GM23338 (cell line): ENCODE measurements around the gene DNAJC11.

Source experiments
- CREB1 ChIP-seq: fragments of 250-450 bp; sonication (Bioruptor Pico); IDR thresholded peaks from 2 replicates; pipeline ENCODE4 v1.5.0; 2020; ENCODE audit warnings: low read depth, mild to moderate bottlenecking, moderate library complexity
- CTCF ChIP-seq, 2 experiments: fragments of 200-600 bp in 1 of 2; sonication (generic) in 1 of 2; conservative IDR thresholded peaks; 2 replicates each; pipeline versions ENCODE4 v1.5.1 to v1.6.1; 2016 to 2017; ENCODE audit warnings: antibody characterized with exemption in 2 of 2, low read depth in 2 of 2, mild to moderate bottlenecking in 2 of 2, moderate library complexity in 1 of 2
- ETS1 ChIP-seq: IDR thresholded peaks from 2 replicates; pipeline ENCODE4 v1.6.1; 2016; ENCODE audit warnings: antibody characterized with exemption
- EZH2 ChIP-seq: fragments of 200-600 bp; sonication (generic); IDR thresholded peaks from one replicate; pipeline ENCODE4 v1.8.0; 2017; ENCODE audit warnings: antibody characterized with exemption, mild to moderate bottlenecking, low read depth; ENCODE audit not compliant: unreplicated experiment
- EZH2phosphoT487 ChIP-seq: fragments of 200-600 bp; sonication (generic); IDR thresholded peaks from one replicate; pipeline ENCODE4 v1.8.1; 2018; ENCODE audit warnings: antibody characterized with exemption; ENCODE audit not compliant: unreplicated experiment
- JUNB ChIP-seq: IDR thresholded peaks from one replicate; pipeline ENCODE4 v1.6.1; 2016; ENCODE audit warnings: antibody characterized with exemption; ENCODE audit not compliant: unreplicated experiment
- NANOG ChIP-seq: IDR thresholded peaks from 2 replicates; pipeline ENCODE4 v1.6.1; 2016; ENCODE audit warnings: antibody characterized with exemption, borderline replicate concordance
- POLR2AphosphoS5 ChIP-seq: IDR thresholded peaks from 2 replicates; pipeline ENCODE4 v1.6.1; 2016; ENCODE audit warnings: antibody characterized with exemption, low read depth
- REST ChIP-seq: IDR thresholded peaks from one replicate; pipeline ENCODE4 v1.6.1; 2018; ENCODE audit warnings: antibody characterized with exemption; ENCODE audit not compliant: unreplicated experiment
- STAT1 ChIP-seq: IDR thresholded peaks from one replicate; pipeline ENCODE4 v1.6.1; 2016; ENCODE audit warnings: antibody characterized with exemption; ENCODE audit not compliant: unreplicated experiment
- ZNF114 ChIP-seq: fragments of 250-450 bp; sonication (Bioruptor Pico); IDR thresholded peaks from 2 replicates; pipeline ENCODE4 v1.5.0; 2020; ENCODE audit warnings: mild to moderate bottlenecking, moderate library complexity
- ZNF331 ChIP-seq: fragments of 250-450 bp; sonication (Bioruptor Pico); IDR thresholded peaks from 2 replicates; pipeline ENCODE4 v1.5.0; 2020; ENCODE audit warnings: low read depth, mild to moderate bottlenecking, moderate library complexity
- ZNF462 ChIP-seq: fragments of 250-450 bp; sonication (Bioruptor Pico); IDR thresholded peaks from 2 replicates; pipeline ENCODE4 v1.5.0; 2020; ENCODE audit warnings: mild to moderate bottlenecking, moderate library complexity

GRCh38 chr1:6692956-6693355, 8.7 kb downstream of the DNAJC11 start:
- no peak for TF ChIP-seq CTCF (conservative IDR thresholded peaks at IDR 0.05; ENCODE audit: low read depth in 2 of 2)
- no peak for TF ChIP-seq EZH2phosphoT487
- no peak for TF ChIP-seq EZH2
- no peak for TF ChIP-seq REST
- TF ChIP-seq STAT1 = no peak
- no peak for TF ChIP-seq CREB1 (CRISPR knock-in tag)
- TF ChIP-seq POLR2AphosphoS5 = no peak
- no peak for TF ChIP-seq NANOG
- TF ChIP-seq ETS1 = no peak
- no peak for TF ChIP-seq JUNB
- TF ChIP-seq ZNF462 (CRISPR knock-in tag) = no peak
- TF ChIP-seq ZNF331 (CRISPR knock-in tag) = no peak
- TF ChIP-seq ZNF114 (CRISPR knock-in tag) = no peak
